Breast epithelium (tissue), 4 donors: ENCODE measurements around the gene CACNA2D4. TPM values are rescaled to one million over a fixed set of nuclear protein-coding genes. Genes with fewer than 3 reads are reported as not detected.
A peak's percentile ranks its signal among the peaks of the same experiment; 100 is the strongest.

Source experiments
- DNase-seq, 2 donors: peaks; one replicate each; pipeline ENCODE4 v3.0.0-alpha.2; 2019; ENCODE audit warnings: low spot score in 2 of 2
- H3K27ac ChIP-seq, 2 donors: fragments of 200-600 bp; sonication (generic) in 1 of 2; one replicate each; pipeline ENCODE4 v1.5.1; 2016 to 2019; ENCODE audit warnings: mild to moderate bottlenecking in 1 of 2
- H3K27me3 ChIP-seq, 2 donors: fragments of 200-600 bp; sonication (generic) in 1 of 2; one replicate each; pipeline versions ENCODE4 v1.5.1 to v1.6.0; 2017 to 2019; ENCODE audit warnings: control low read depth in 1 of 2, mild to moderate bottlenecking in 1 of 2
- H3K36me3 ChIP-seq: fragments of 200-600 bp; one replicate; pipeline ENCODE4 v1.5.1; 2019
- H3K4me1 ChIP-seq, 2 donors: fragments of 200-600 bp; sonication (generic); one replicate each; pipeline ENCODE4 v1.5.1; 2016 to 2019; ENCODE audit warnings: control low read depth in 1 of 2
- H3K4me3 ChIP-seq, 3 donors: fragments of 200-600 bp; sonication (generic); 1 replicate in 2 of 3; 2 replicates in 1 of 3; pipeline ENCODE4 v1.5.1; 2016 to 2019; ENCODE audit warnings: mild to moderate bottlenecking in 3 of 3, moderate library complexity in 2 of 3
- H3K9me3 ChIP-seq, 2 donors: fragments of 200-600 bp; sonication (generic) in 1 of 2; one replicate each; pipeline ENCODE4 v1.5.1; 2016 to 2019; ENCODE audit warnings: control low read depth in 1 of 2
- CTCF ChIP-seq, 3 donors: fragments of 450-650 bp; IDR thresholded peaks; one replicate each; pipeline ENCODE4 v1.5.1; 2016 to 2017; ENCODE audit warnings: antibody characterized with exemption in 3 of 3, mild to moderate bottlenecking in 3 of 3, moderate library complexity in 3 of 3
- POLR2A ChIP-seq: fragments of 450-650 bp; IDR thresholded peaks from one replicate; pipeline ENCODE4 v1.6.1; 2016; ENCODE audit warnings: antibody characterized with exemption, mild to moderate bottlenecking, moderate library complexity
- POLR2AphosphoS5 ChIP-seq, 3 donors: sonication (generic); formaldehyde crosslinking; IDR thresholded peaks; one replicate each; pipeline ENCODE4 v1.6.1; 2017; ENCODE audit warnings: antibody characterized with exemption in 3 of 3
- intact Hi-C: fragments of 100-400 bp; cut with DNase I; formaldehyde crosslinking; loops from one replicate; pipeline ENCODE4 v1.15.1; 2023; ENCODE audit warnings: low total_unique reads
- total RNA-seq, 3 donors: library from RNA; depleted of rRNA; stranded (reverse); fragments of >200 nt; gene quantifications; one replicate each; pipeline ENCODE4 v1.1.0, GENCODE V29; 2016

CACNA2D4 gene
- total RNA-seq, 3 donors from 2014 or later = 3.2 to 10.2 (median 3.3) TPM

GRCh38 chr12:1782215-1782614, 136.2 kb downstream of the CACNA2D4 start:
- H3K27ac ChIP-seq = no peak overlapping the region
- intact Hi-C loops = no loop called here
- H3K36me3 ChIP-seq = no peaks in the 10 kb centered on the region
- H3K9me3 ChIP-seq = no peaks in the 10 kb centered on the region
- no peak for DNase-seq
- no peak overlapping the region for H3K4me3 ChIP-seq
- TF ChIP-seq POLR2A = no peak
- no peak for TF ChIP-seq POLR2AphosphoS5 (IDR thresholded peaks at IDR 0.05)
- no peak for TF ChIP-seq CTCF (IDR thresholded peaks at IDR 0.05)
- no peaks in the 10 kb centered on the region for H3K27me3 ChIP-seq
- peaks cover 0 to 3% of the 10 kb centered on the region in 2 donors for H3K4me1 ChIP-seq

GRCh38 chr12:1781772-1782171, 136.7 kb downstream of the CACNA2D4 start:
- Histone ChIP-seq H3K4me3 (no peak overlapping the region), H3K36me3 (no peaks in the 10 kb centered on the region), H3K4me1 (peaks cover 0 to 3% of the 10 kb centered on the region in 2 donors), H3K27me3 (no peaks in the 10 kb centered on the region), H3K9me3 (no peaks in the 10 kb centered on the region), H3K27ac (no peak overlapping the region)
- intact Hi-C loops = no loop called here
- DNase-seq = no peak
- TF ChIP-seq POLR2AphosphoS5 (IDR thresholded peaks at IDR 0.05) (no peak), POLR2A (no peak), CTCF (IDR thresholded peaks at IDR 0.05) (no peak)

GRCh38 chr12:1779783-1780182, 138.7 kb downstream of the CACNA2D4 start:
- no peaks in the 10 kb centered on the region for H3K36me3 ChIP-seq
- peaks cover 0 to 3% of the 10 kb centered on the region in 2 donors for H3K4me1 ChIP-seq
- no peak for TF ChIP-seq CTCF (IDR thresholded peaks at IDR 0.05)
- intact Hi-C loops = no loop called here
- peak overlapping the region in 1 of 2 donors; percentile 18 for H3K27ac ChIP-seq
- no peaks in the 10 kb centered on the region for H3K9me3 ChIP-seq
- no peaks in the 10 kb centered on the region for H3K27me3 ChIP-seq
- no peak overlapping the region for H3K4me3 ChIP-seq
- no peak for DNase-seq

GRCh38 chr12:1778911-1779310, 139.5 kb downstream of the CACNA2D4 start:
- no peaks in the 10 kb centered on the region for H3K9me3 ChIP-seq
- intact Hi-C loops = no loop called here
- H3K4me1 ChIP-seq = peaks cover 0 to 3% of the 10 kb centered on the region in 2 donors
- no peak overlapping the region for H3K4me3 ChIP-seq
- H3K27me3 ChIP-seq = no peaks in the 10 kb centered on the region
- DNase-seq = no peak
- no peak overlapping the region for H3K27ac ChIP-seq
- H3K36me3 ChIP-seq = no peaks in the 10 kb centered on the region
- no peak for TF ChIP-seq CTCF (IDR thresholded peaks at IDR 0.05)
- no peak for TF ChIP-seq POLR2AphosphoS5 (IDR thresholded peaks at IDR 0.05)
- no peak for TF ChIP-seq POLR2A

- Histone ChIP-seq H3K4me3 (no peak overlapping the region), H3K27ac (no peak overlapping the region), H3K4me1 (peaks cover 0 to 3% of the 10 kb centered on the region in 2 donors), H3K27me3 (no peaks in the 10 kb centered on the region), H3K36me3 (no peaks in the 10 kb centered on the region), H3K9me3 (no peaks in the 10 kb centered on the region)
- DNase-seq = no peak
- TF ChIP-seq CTCF (IDR thresholded peaks at IDR 0.05) (no peak), POLR2AphosphoS5 (IDR thresholded peaks at IDR 0.05) (no peak), POLR2A (no peak)
- intact Hi-C loops = no loop called here
Measured at GRCh38 chr12:1777798-1778197, 140.7 kb downstream of the CACNA2D4 start.
